ENCODE results near the gene ZDHHC24. TPM values are rescaled to one million over a fixed set of nuclear protein-coding genes. Genes with fewer than 3 reads are reported as not detected.

Gene ZDHHC24
- total RNA-seq, 1 experiment from 2014 or later = 12.4 TPM

- no peak for TF ChIP-seq CTCF (IDR thresholded peaks at IDR 0.05; ENCODE audit: unreplicated experiment)
- H3K4me3 Mint-ChIP-seq (ENCODE audit: unreplicated experiment) = no peak overlapping the region
- DNase-seq (ENCODE audit: unreplicated experiment) = no peak
- no peaks in the 10 kb centered on the region for H3K9me3 Mint-ChIP-seq (ENCODE audit: unreplicated experiment)
- no peaks in the 10 kb centered on the region for H3K4me1 Mint-ChIP-seq (ENCODE audit: insufficient read depth, unreplicated experiment)
- intact Hi-C loops (cut with micrococcal nuclease) = no loop called here
- H3K27me3 Mint-ChIP-seq (ENCODE audit: insufficient read depth, unreplicated experiment) = no peaks in the 10 kb centered on the region
- ChIA-PET CTCF (no interaction called here), POLR2A (no interaction called here)
- no peak overlapping the region for H3K27ac Mint-ChIP-seq (ENCODE audit: low read depth, unreplicated experiment)
- BruUV-seq (replicated peaks) = no TSS peak
- no peaks in the 10 kb centered on the region for H3K36me3 Mint-ChIP-seq (ENCODE audit: insufficient read depth, unreplicated experiment)
These were observed 8.8 kb upstream of the ZDHHC24 start for GRCh38 chr11:66554602-66555001.

- no peaks in the 10 kb centered on the region for H3K36me3 Mint-ChIP-seq (ENCODE audit: insufficient read depth, unreplicated experiment)
These were observed 5.0 kb upstream of the ZDHHC24 start for GRCh38 chr11:66550887-66551286.

GRCh38 chr11:66549696-66550095 lies 3.8 kb upstream of the ZDHHC24 start:
- no peaks in the 10 kb centered on the region for H3K36me3 Mint-ChIP-seq (ENCODE audit: insufficient read depth, unreplicated experiment)
- intact Hi-C loops (cut with micrococcal nuclease) = no loop called here
- no peaks in the 10 kb centered on the region for H3K9me3 Mint-ChIP-seq (ENCODE audit: unreplicated experiment)
- peaks cover 15% of the 10 kb centered on the region for H3K27me3 Mint-ChIP-seq (ENCODE audit: insufficient read depth, unreplicated experiment)
- POLR2A ChIA-PET = interaction anchor here (1.0 to 1.3 kb wide), 4 partner anchors 14 to 67 kb away, joined by 3 to 4 read pairs (median 3); partner anchors contain the start of genes CTSF and RBM14
- no peak for TF ChIP-seq CTCF (IDR thresholded peaks at IDR 0.05; ENCODE audit: unreplicated experiment)
- no peak overlapping the region for H3K27ac Mint-ChIP-seq (ENCODE audit: low read depth, unreplicated experiment)
- no TSS peak for BruUV-seq (replicated peaks)
- peaks cover 12% of the 10 kb centered on the region for H3K4me1 Mint-ChIP-seq (ENCODE audit: insufficient read depth, unreplicated experiment)
- no peak for DNase-seq (ENCODE audit: unreplicated experiment)
- H3K4me3 Mint-ChIP-seq (ENCODE audit: unreplicated experiment) = no peak overlapping the region
- CTCF ChIA-PET = interaction anchor here (0.8 kb wide), 1 partner anchor 56 kb away, joined by 5 read pairs; no protein-coding TSS in a partner anchor

More at GRCh38 chr11:66550887-66551286, 5.0 kb upstream of the ZDHHC24 start:
- no peak overlapping the region for H3K4me3 Mint-ChIP-seq (ENCODE audit: unreplicated experiment)
- no peak for DNase-seq (ENCODE audit: unreplicated experiment)
- H3K4me1 Mint-ChIP-seq (ENCODE audit: insufficient read depth, unreplicated experiment) = peaks cover 6% of the 10 kb centered on the region
- H3K27ac Mint-ChIP-seq (ENCODE audit: low read depth, unreplicated experiment) = no peak overlapping the region
- H3K27me3 Mint-ChIP-seq (ENCODE audit: insufficient read depth, unreplicated experiment) = peaks cover 15% of the 10 kb centered on the region
- ChIA-PET CTCF (no interaction called here), POLR2A (interaction anchor here (1.3 kb wide), 1 partner anchor 13 kb away, joined by 3 read pairs; no protein-coding TSS in a partner anchor)
- H3K9me3 Mint-ChIP-seq (ENCODE audit: unreplicated experiment) = no peaks in the 10 kb centered on the region
- intact Hi-C loops (cut with micrococcal nuclease) = no loop called here
- no peak for TF ChIP-seq CTCF (IDR thresholded peaks at IDR 0.05; ENCODE audit: unreplicated experiment)
- no TSS peak for BruUV-seq (replicated peaks)

GRCh38 chr11:66548774-66549630 lies 3.2 kb upstream of the ZDHHC24 start:
- DNase-seq (ENCODE audit: unreplicated experiment) = no peak
- intact Hi-C loops (cut with micrococcal nuclease) = no loop called here
- no peak overlapping the region for H3K27ac Mint-ChIP-seq (ENCODE audit: low read depth, unreplicated experiment)
- no peak for TF ChIP-seq CTCF (IDR thresholded peaks at IDR 0.05; ENCODE audit: unreplicated experiment)
- ChIA-PET CTCF (interaction anchor here (0.8 kb wide), 1 partner anchor 57 kb away, joined by 5 read pairs; no protein-coding TSS in a partner anchor), POLR2A (interaction anchor here (0.6 to 1.2 kb wide), 4 partner anchors 20 to 68 kb away, joined by 3 read pairs; partner anchors contain the start of genes CTSF and RBM14)
- H3K9me3 Mint-ChIP-seq (ENCODE audit: unreplicated experiment) = no peaks in the 10 kb centered on the region
- no peaks in the 10 kb centered on the region for H3K36me3 Mint-ChIP-seq (ENCODE audit: insufficient read depth, unreplicated experiment)
- no TSS peak for BruUV-seq (replicated peaks)
- H3K4me3 Mint-ChIP-seq (ENCODE audit: unreplicated experiment) = no peak overlapping the region
- peaks cover 17% of the 10 kb centered on the region for H3K4me1 Mint-ChIP-seq (ENCODE audit: insufficient read depth, unreplicated experiment)
- peaks cover 15% of the 10 kb centered on the region for H3K27me3 Mint-ChIP-seq (ENCODE audit: insufficient read depth, unreplicated experiment)

All from MCF 10A (cell line).